PFSK-1 (cell line): ENCODE measurements around the gene CATSPER1.
A peak's percentile ranks its signal among the peaks of the same experiment; 100 is the strongest.

Experiments
- FOXP2 ChIP-seq: optimal IDR thresholded peaks from 2 replicates; pipeline ENCODE3; 2011; ENCODE audit warnings: borderline replicate concordance, control low read depth, inconsistent platforms; ENCODE audit not compliant: insufficient read depth; ENCODE audit errors: extremely low read length, extremely low read depth
- POLR2AphosphoS5 ChIP-seq: IDR thresholded peaks from 2 replicates; pipeline ENCODE4 v1.6.1; 2012; ENCODE audit warnings: low read depth, mild to moderate bottlenecking, control low read depth, low read length, moderate library complexity
- REST ChIP-seq, 2 experiments: IDR thresholded peaks; 2 replicates each; pipeline versions ENCODE4 v1.6.1 to v1.8.0; 2011 to 2012; ENCODE audit warnings: low read depth in 2 of 2, low read length in 2 of 2, control low read depth in 1 of 2, inconsistent platforms in 1 of 2, mild to moderate bottlenecking in 1 of 2, moderate library complexity in 1 of 2; ENCODE audit not compliant: insufficient read depth in 1 of 2
- SIN3A ChIP-seq: IDR thresholded peaks from 2 replicates; pipeline ENCODE4 v1.6.1; 2012; ENCODE audit warnings: mild to moderate bottlenecking, low read length, moderate library complexity, borderline replicate concordance; ENCODE audit not compliant: insufficient read depth
- TAF1 ChIP-seq: IDR thresholded peaks from 2 replicates; pipeline ENCODE4 v1.6.1; 2012; ENCODE audit warnings: low read length, control low read depth, borderline replicate concordance; ENCODE audit not compliant: insufficient read depth

CATSPER1 gene

GRCh38 chr11:65976216-65977176 lies 49.8 kb downstream of the CATSPER1 start:
- TF ChIP-seq SIN3A = no peak
- no peak for TF ChIP-seq POLR2AphosphoS5
- no peak for TF ChIP-seq TAF1
- TF ChIP-seq FOXP2 = no peak
- no peak for TF ChIP-seq REST (IDR thresholded peaks at IDR 0.05; ENCODE audit: insufficient read depth in 1 of 2, low read depth in 2 of 2, low read length in 2 of 2)

GRCh38 chr11:65975771-65976170 lies 50.5 kb downstream of the CATSPER1 start:
- TF ChIP-seq SIN3A (no peak), TAF1 (no peak), POLR2AphosphoS5 (no peak), FOXP2 (no peak), REST (IDR thresholded peaks at IDR 0.05; ENCODE audit: insufficient read depth in 1 of 2, low read depth in 2 of 2, low read length in 2 of 2) (0 out of 4 replicates have a peak, but pooled peaks of 1 of the 2 experiments have one; percentile 32)

- no peak for TF ChIP-seq TAF1
- TF ChIP-seq POLR2AphosphoS5 = no peak
- TF ChIP-seq FOXP2 = no peak
- TF ChIP-seq SIN3A = no peak
- TF ChIP-seq REST (IDR thresholded peaks at IDR 0.05; ENCODE audit: insufficient read depth in 1 of 2, low read depth in 2 of 2, low read length in 2 of 2) = no peak
These were observed 52.7 kb downstream of the CATSPER1 start for GRCh38 chr11:65973439-65974110.

GRCh38 chr11:65972116-65972515 lies 54.2 kb downstream of the CATSPER1 start:
- TF ChIP-seq SIN3A (no peak), FOXP2 (no peak), TAF1 (no peak), POLR2AphosphoS5 (no peak), REST (IDR thresholded peaks at IDR 0.05; ENCODE audit: insufficient read depth in 1 of 2, low read depth in 2 of 2, low read length in 2 of 2) (no peak)
